GM23338 (cell line): ENCODE measurements around the gene MCRIP1. TPM values are rescaled to one million over a fixed set of nuclear protein-coding genes. Genes with fewer than 3 reads are reported as not detected.

Source experiments
- ATAC-seq: fragments of 200-7000 bp; cut with Tn5 transposase; 3 replicates; pipeline ENCODE4 v1.9.1; 2020
- DNase-seq: peaks from one replicate; pipeline ENCODE4 v3.0.0-alpha.2; 2015; ENCODE audit warnings: low spot score
- H2AFZ ChIP-seq: fragments of 200-600 bp; sonication (generic); 2 replicates; pipeline ENCODE4 v1.8.0; 2016; ENCODE audit warnings: antibody characterized with exemption, mild to moderate bottlenecking, moderate library complexity
- H3F3A ChIP-seq: fragments of 200-600 bp; sonication (generic); replicated peaks from 2 replicates; pipeline ENCODE4 v1.8.0; 2017; ENCODE audit warnings: antibody characterized with exemption, mixed run types, low read depth
- H3K27ac ChIP-seq: fragments of 200-600 bp; sonication (generic); 2 replicates; pipeline ENCODE4 v1.6.1; 2016; ENCODE audit warnings: low read depth
- H3K27me3 ChIP-seq: fragments of 200-600 bp; sonication (generic); 2 replicates; pipeline ENCODE4 v1.8.0; 2016; ENCODE audit warnings: mild to moderate bottlenecking, mixed run types, moderate library complexity; ENCODE audit not compliant: insufficient read depth
- H3K36me3 ChIP-seq: fragments of 200-600 bp; sonication (generic); 2 replicates; pipeline ENCODE4 v1.8.0; 2016; ENCODE audit warnings: mild to moderate bottlenecking; ENCODE audit not compliant: insufficient read depth
- H3K4me1 ChIP-seq: fragments of 200-600 bp; sonication (generic); 2 replicates; pipeline ENCODE4 v1.8.0; 2016; ENCODE audit warnings: mild to moderate bottlenecking, moderate library complexity; ENCODE audit not compliant: insufficient read depth
- H3K4me2 ChIP-seq: fragments of 200-600 bp; sonication (generic); 2 replicates; pipeline ENCODE4 v1.7.1; 2017; ENCODE audit warnings: mixed run types
- H3K4me3 ChIP-seq: fragments of 200-600 bp; sonication (generic); 2 replicates; pipeline ENCODE4 v1.6.1; 2016; ENCODE audit warnings: mixed run types
- H3K79me2 ChIP-seq: fragments of 200-600 bp; sonication (generic); replicated peaks from 2 replicates; pipeline ENCODE4 v1.8.0; 2017; ENCODE audit warnings: mild to moderate bottlenecking; ENCODE audit not compliant: insufficient read depth
- H3K9me2 ChIP-seq: fragments of 200-600 bp; sonication (generic); 2 replicates; pipeline ENCODE4 v1.8.0; 2017; ENCODE audit not compliant: insufficient read depth
- H4K20me1 ChIP-seq: fragments of 200-600 bp; sonication (generic); replicated peaks from 2 replicates; pipeline ENCODE4 v1.8.0; 2017; ENCODE audit warnings: mild to moderate bottlenecking; ENCODE audit not compliant: insufficient read depth
- H3K27ac Mint-ChIP-seq: 2 replicates; pipeline ENCODE4 v1.8.0; 2020; ENCODE audit warnings: inconsistent platforms, mild to moderate bottlenecking, moderate library complexity, mixed read lengths
- H3K27me3 Mint-ChIP-seq: 3 replicates; pipeline ENCODE4 v1.8.0; 2022; ENCODE audit warnings: low read depth, mild to moderate bottlenecking, moderate library complexity, mixed read lengths, inconsistent platforms; ENCODE audit not compliant: insufficient read depth, poor library complexity
- H3K36me3 Mint-ChIP-seq: 3 replicates; pipeline ENCODE4 v1.8.0; 2021; ENCODE audit warnings: low read depth, mild to moderate bottlenecking, inconsistent platforms, moderate library complexity, mixed read lengths
- H3K4me1 Mint-ChIP-seq: 3 replicates; pipeline ENCODE4 v1.8.0; 2020; ENCODE audit warnings: mild to moderate bottlenecking, inconsistent platforms, mixed read lengths
- H3K4me3 Mint-ChIP-seq: 3 replicates; pipeline ENCODE4 v1.8.0; 2021; ENCODE audit warnings: moderate library complexity, mild to moderate bottlenecking, inconsistent platforms, mixed read lengths
- H3K9me3 Mint-ChIP-seq: 3 replicates; pipeline ENCODE4 v1.8.0; 2020; ENCODE audit warnings: moderate library complexity, mild to moderate bottlenecking, inconsistent platforms, mixed read lengths
- ETS1 ChIP-seq: IDR thresholded peaks from 2 replicates; pipeline ENCODE4 v1.6.1; 2016; ENCODE audit warnings: antibody characterized with exemption
- EZH2 ChIP-seq: fragments of 200-600 bp; sonication (generic); IDR thresholded peaks from one replicate; pipeline ENCODE4 v1.8.0; 2017; ENCODE audit warnings: antibody characterized with exemption, mild to moderate bottlenecking, low read depth; ENCODE audit not compliant: unreplicated experiment
- EZH2phosphoT487 ChIP-seq: fragments of 200-600 bp; sonication (generic); IDR thresholded peaks from one replicate; pipeline ENCODE4 v1.8.1; 2018; ENCODE audit warnings: antibody characterized with exemption; ENCODE audit not compliant: unreplicated experiment
- JUNB ChIP-seq: IDR thresholded peaks from one replicate; pipeline ENCODE4 v1.6.1; 2016; ENCODE audit warnings: antibody characterized with exemption; ENCODE audit not compliant: unreplicated experiment
- NANOG ChIP-seq: IDR thresholded peaks from 2 replicates; pipeline ENCODE4 v1.6.1; 2016; ENCODE audit warnings: antibody characterized with exemption, borderline replicate concordance
- POLR2AphosphoS5 ChIP-seq: IDR thresholded peaks from 2 replicates; pipeline ENCODE4 v1.6.1; 2016; ENCODE audit warnings: antibody characterized with exemption, low read depth
- ZNF331 ChIP-seq: fragments of 250-450 bp; sonication (Bioruptor Pico); IDR thresholded peaks from 2 replicates; pipeline ENCODE4 v1.5.0; 2020; ENCODE audit warnings: low read depth, mild to moderate bottlenecking, moderate library complexity
- ZNF462 ChIP-seq: fragments of 250-450 bp; sonication (Bioruptor Pico); IDR thresholded peaks from 2 replicates; pipeline ENCODE4 v1.5.0; 2020; ENCODE audit warnings: mild to moderate bottlenecking, moderate library complexity
- polyA plus RNA-seq: library from polyadenylated mRNA; unstranded; fragments of >200 nt; fragmentation: Nextera tagmentation; extraction: Ambion mirVana; gene quantifications from 2 replicates; pipeline ENCODE4 v1.2.1, GENCODE V29; 2016
- total RNA-seq: library from RNA; depleted of rRNA; stranded (reverse); fragments of >200 nt; shearing (Covaris generic); gene quantifications from 2 replicates; pipeline ENCODE4 v1.2.3, GENCODE V29; 2014
- TF ChIP-seq, protein P1 (sequence below), 2 experiments: fragments of 200-600 bp in 1 of 2; sonication (generic) in 1 of 2; conservative IDR thresholded peaks; 2 replicates each; pipeline versions ENCODE4 v1.5.1 to v1.6.1; 2016 to 2017; ENCODE audit warnings: antibody characterized with exemption in 2 of 2, low read depth in 2 of 2, mild to moderate bottlenecking in 2 of 2, moderate library complexity in 1 of 2

The MCRIP1 gene
- total and polyA plus RNA-seq, 2 experiments from 2014 or later, result 85.2 to 101 TPM

GRCh38 chr17:81844327-81844851 lies 11.3 kb upstream of the MCRIP1 start:
- H3K27ac Mint-ChIP-seq, result no peak overlapping the region
- no peaks in the 10 kb centered on the region for H3K9me3 Mint-ChIP-seq
- no peak overlapping the region for H2AFZ ChIP-seq
- DNase-seq (no peak), ATAC-seq (no peak)
- H3K9me2 ChIP-seq, result no peaks in the 10 kb centered on the region
- no peaks in the 10 kb centered on the region; the same call in 2 of the 3 replicates for H3K4me1 Mint-ChIP-seq
- H3K4me2 ChIP-seq, result no peak overlapping the region
- H3K79me2 ChIP-seq, result no peaks in the 10 kb centered on the region
- H3F3A ChIP-seq, result peaks cover 8% of the 10 kb centered on the region; the same call in 1 of the 2 replicates
- H3K27me3 ChIP-seq, result no peaks in the 10 kb centered on the region
- no peak overlapping the region for H3K27ac ChIP-seq
- H3K27me3 Mint-ChIP-seq, result peaks cover 2% of the 10 kb centered on the region
- peaks cover 7% of the 10 kb centered on the region; the same call in 1 of the 2 replicates for H3K36me3 ChIP-seq
- H3K4me3 ChIP-seq, result no peak overlapping the region
- H3K4me1 ChIP-seq, result no peaks in the 10 kb centered on the region
- no peak for TF ChIP-seq ZNF331
- TF ChIP-seq POLR2AphosphoS5, result no peak
- no peak for TF ChIP-seq JUNB
- no peak for TF ChIP-seq NANOG
- TF ChIP-seq EZH2, result no peak
- no peak for TF ChIP-seq EZH2phosphoT487
- no peak for TF ChIP-seq ZNF462 (CRISPR knock-in tag)
- TF ChIP-seq ETS1, result no peak
- TF ChIP-seq, protein P1, sequence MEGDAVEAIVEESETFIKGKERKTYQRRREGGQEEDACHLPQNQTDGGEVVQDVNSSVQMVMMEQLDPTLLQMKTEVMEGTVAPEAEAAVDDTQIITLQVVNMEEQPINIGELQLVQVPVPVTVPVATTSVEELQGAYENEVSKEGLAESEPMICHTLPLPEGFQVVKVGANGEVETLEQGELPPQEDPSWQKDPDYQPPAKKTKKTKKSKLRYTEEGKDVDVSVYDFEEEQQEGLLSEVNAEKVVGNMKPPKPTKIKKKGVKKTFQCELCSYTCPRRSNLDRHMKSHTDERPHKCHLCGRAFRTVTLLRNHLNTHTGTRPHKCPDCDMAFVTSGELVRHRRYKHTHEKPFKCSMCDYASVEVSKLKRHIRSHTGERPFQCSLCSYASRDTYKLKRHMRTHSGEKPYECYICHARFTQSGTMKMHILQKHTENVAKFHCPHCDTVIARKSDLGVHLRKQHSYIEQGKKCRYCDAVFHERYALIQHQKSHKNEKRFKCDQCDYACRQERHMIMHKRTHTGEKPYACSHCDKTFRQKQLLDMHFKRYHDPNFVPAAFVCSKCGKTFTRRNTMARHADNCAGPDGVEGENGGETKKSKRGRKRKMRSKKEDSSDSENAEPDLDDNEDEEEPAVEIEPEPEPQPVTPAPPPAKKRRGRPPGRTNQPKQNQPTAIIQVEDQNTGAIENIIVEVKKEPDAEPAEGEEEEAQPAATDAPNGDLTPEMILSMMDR (conservative IDR thresholded peaks at IDR 0.05; ENCODE audit: low read depth in 2 of 2), result no peak
- H3K4me3 Mint-ChIP-seq, result no peak overlapping the region
- peaks cover 34% of the 10 kb centered on the region for H3K36me3 Mint-ChIP-seq
- peaks cover 6% of the 10 kb centered on the region; the same call in 1 of the 2 replicates for H4K20me1 ChIP-seq
